Measurements from ENCODE around the gene STK39.

STK39 gene

DNA sequence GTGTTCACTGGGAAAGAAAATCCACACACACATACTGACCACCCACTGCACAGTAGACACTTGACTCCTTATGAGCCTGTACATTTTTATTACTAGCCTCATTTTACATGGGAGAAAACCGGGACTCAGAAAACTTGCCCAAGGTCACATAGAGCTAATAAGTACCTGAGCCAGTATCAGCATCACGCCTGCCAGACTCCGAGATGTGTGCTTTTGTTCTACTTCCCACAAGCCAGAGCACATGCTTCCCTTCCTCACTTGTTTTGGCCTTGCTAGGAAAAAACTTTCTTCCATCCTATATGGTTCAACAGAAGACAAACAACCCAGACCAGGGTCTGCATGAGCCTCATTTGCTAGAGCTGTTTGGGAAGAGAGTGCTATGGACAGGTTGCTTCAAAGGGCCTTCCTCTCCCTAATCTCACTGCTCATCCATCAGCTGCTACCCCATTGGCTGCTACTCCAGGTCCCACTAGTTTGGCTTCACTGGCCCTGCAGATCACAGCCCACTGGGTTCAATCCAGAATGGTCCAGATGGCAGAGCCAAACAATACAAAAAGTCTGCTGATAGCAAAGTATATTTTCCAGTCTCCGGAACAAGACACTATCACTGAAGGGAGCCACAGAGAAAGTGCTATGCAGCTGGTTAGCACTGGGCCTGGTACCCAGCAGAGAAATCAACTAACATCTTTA is 63.9 kb downstream of the STK39 start:
- no peaks in the 10 kb centered on the region for H3K9me3 ChIP-seq (ENCODE audit: control extremely low read depth in 1 of 5, control insufficient read depth in 4 of 5, insufficient read depth in 2 of 5, low read depth in 1 of 5, low read length in 4 of 5)
- peaks cover 0 to 10% (median 5%) of the 10 kb centered on the region in 4 experiments for H3K36me3 ChIP-seq (ENCODE audit: control insufficient read depth in 4 of 4, insufficient read depth in 4 of 4, low read length in 3 of 4)
- no peak overlapping the region for H3K27ac ChIP-seq (ENCODE audit: insufficient read depth in 1 of 2, low read depth in 1 of 2, low read length in 2 of 2, poor library complexity in 1 of 2, severe bottlenecking in 2 of 2)
- peaks cover 8 to 15% (median 13%) of the 10 kb centered on the region in 4 experiments for H3K4me1 ChIP-seq (ENCODE audit: control extremely low read depth in 1 of 4, control insufficient read depth in 4 of 4, insufficient read depth in 4 of 4, low read length in 3 of 4)
- no peak overlapping the region for H3K4me3 ChIP-seq (ENCODE audit: control insufficient read depth in 1 of 7, extremely low read depth in 1 of 7, insufficient read depth in 4 of 7, low read depth in 2 of 7, low read length in 6 of 7)
- 87% methylated on average over 3 of the region's 4 CpGs for WGBS (ENCODE audit: insufficient coverage)
- no peak for DNase-seq
- ChIA-PET CTCF (interaction anchor here (0.8 to 1.1 kb wide), 2 partner anchors 8 to 9 kb away, joined by 3 read pairs; no protein-coding TSS in a partner anchor), POLR2A (interaction anchor here (0.5 kb wide), 1 partner anchor 187 kb away, joined by 3 read pairs; no protein-coding TSS in a partner anchor)
- H3K27me3 ChIP-seq (replicated peaks in 2 of 5; ENCODE audit: control insufficient read depth in 4 of 5, insufficient read depth in 5 of 5, low read length in 4 of 5): no peaks in the 10 kb centered on the region

DNA sequence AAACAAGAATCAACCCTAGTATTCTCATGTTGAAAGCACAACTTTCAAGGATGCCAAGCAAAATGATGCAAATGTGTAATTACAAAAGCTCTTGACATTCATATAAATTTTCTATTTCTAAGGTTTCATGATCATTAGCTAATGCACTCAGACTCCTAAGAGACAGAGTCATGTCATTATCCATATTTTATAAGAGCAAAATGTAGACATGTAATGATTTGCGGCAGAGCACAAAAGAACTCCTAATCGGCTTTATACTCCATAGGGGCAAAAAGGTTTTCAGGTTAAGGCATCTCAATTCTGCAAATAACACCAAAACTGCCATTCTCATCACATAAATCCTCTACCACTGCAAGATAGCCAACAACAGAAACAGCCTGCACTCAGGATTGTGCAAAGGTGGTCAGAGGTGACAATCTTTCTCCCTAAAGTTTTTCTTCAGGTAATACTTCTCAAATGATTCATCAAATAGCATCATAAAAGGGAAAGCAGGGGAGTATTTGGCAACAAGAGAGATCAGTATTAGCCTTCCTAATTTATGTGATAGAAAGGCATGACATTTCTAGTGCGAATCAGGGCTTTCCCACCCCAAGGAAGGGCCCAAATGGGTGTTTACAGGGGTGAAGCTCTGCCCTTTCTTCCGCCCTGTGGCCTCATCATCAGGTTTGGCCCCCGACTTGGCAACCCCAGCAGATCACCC is 64.7 kb downstream of the STK39 start:
- POLR2A ChIA-PET: no interaction called here
- Histone ChIP-seq H3K4me1 (ENCODE audit: control extremely low read depth in 1 of 4, control insufficient read depth in 4 of 4, insufficient read depth in 4 of 4, low read length in 3 of 4) (peaks cover 8 to 15% (median 13%) of the 10 kb centered on the region in 4 experiments), H3K27me3 (replicated peaks in 2 of 5; ENCODE audit: control insufficient read depth in 4 of 5, insufficient read depth in 5 of 5, low read length in 4 of 5) (no peaks in the 10 kb centered on the region), H3K4me3 (ENCODE audit: control insufficient read depth in 1 of 7, extremely low read depth in 1 of 7, insufficient read depth in 4 of 7, low read depth in 2 of 7, low read length in 6 of 7) (no peak overlapping the region), H3K36me3 (ENCODE audit: control insufficient read depth in 4 of 4, insufficient read depth in 4 of 4, low read length in 3 of 4) (peaks cover 0 to 10% (median 4%) of the 10 kb centered on the region in 4 experiments), H3K27ac (ENCODE audit: insufficient read depth in 1 of 2, low read depth in 1 of 2, low read length in 2 of 2, poor library complexity in 1 of 2, severe bottlenecking in 2 of 2) (no peak overlapping the region), H3K9me3 (ENCODE audit: control extremely low read depth in 1 of 5, control insufficient read depth in 4 of 5, insufficient read depth in 2 of 5, low read depth in 1 of 5, low read length in 4 of 5) (no peaks in the 10 kb centered on the region)
- CTCF ChIA-PET: interaction anchor here (1.3 kb wide), 1 partner anchor 21 kb away, joined by 4 read pairs; no protein-coding TSS in a partner anchor
- WGBS (ENCODE audit: insufficient coverage): 96% methylated on average over 4 of the region's 5 CpGs
- DNase-seq: no peak

DNA sequence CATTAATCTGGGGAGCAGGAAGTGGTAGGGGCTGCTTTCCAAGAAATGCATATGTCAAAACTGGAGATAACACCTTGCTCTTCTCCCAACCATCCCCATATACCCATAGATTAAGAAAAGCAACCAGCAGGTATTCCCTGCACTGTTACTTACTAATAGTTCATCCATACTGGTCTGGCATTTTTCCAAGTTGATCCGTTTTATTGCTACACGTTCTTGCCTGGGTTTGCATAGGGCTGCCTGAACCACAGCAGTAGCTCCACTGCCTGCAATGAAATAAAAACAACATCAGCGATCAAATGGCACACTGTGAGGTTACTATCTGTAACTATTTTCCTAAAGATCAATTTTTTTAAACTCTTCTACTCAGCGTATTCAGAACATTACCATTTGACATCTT is 65.6 kb downstream of the STK39 start:
- DNase-seq: no peak

DNA sequence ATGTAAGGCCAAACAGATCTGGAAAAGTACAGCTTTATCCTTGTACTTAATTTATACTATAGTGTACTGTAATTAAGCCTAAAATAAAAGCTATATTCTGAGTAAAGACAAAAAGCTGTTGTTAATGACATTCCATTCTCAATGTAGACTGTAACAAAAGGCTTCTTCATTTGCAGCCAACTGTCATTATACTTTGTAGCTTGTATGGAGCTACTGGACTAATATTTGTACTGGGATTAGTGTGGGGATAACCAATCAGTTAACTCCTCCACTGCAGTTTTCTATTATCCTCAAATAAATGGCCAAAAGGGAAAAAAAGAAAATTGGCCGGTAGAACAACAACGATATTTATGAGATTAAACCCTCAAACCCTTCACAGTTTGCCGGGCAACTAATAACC is 66.5 kb downstream of the STK39 start:
- WGBS (ENCODE audit: insufficient coverage): 100% methylated on average over 1 of the region's 3 CpGs
- CTCF ChIA-PET: interaction anchor here (1.2 kb wide), 1 partner anchor 62 kb away, joined by 4 read pairs; no protein-coding TSS in a partner anchor
- H3K4me3 ChIP-seq (ENCODE audit: control insufficient read depth in 1 of 7, extremely low read depth in 1 of 7, insufficient read depth in 4 of 7, low read depth in 2 of 7, low read length in 6 of 7): no peak overlapping the region
- no peak overlapping the region for H3K27ac ChIP-seq (ENCODE audit: insufficient read depth in 1 of 2, low read depth in 1 of 2, low read length in 2 of 2, poor library complexity in 1 of 2, severe bottlenecking in 2 of 2)
- no peak for DNase-seq
- POLR2A ChIA-PET: no interaction called here
- peaks cover 8 to 16% (median 12%) of the 10 kb centered on the region in 4 experiments for H3K4me1 ChIP-seq (ENCODE audit: control extremely low read depth in 1 of 4, control insufficient read depth in 4 of 4, insufficient read depth in 4 of 4, low read length in 3 of 4)
- H3K9me3 ChIP-seq (ENCODE audit: control extremely low read depth in 1 of 5, control insufficient read depth in 4 of 5, insufficient read depth in 2 of 5, low read depth in 1 of 5, low read length in 4 of 5): no peaks in the 10 kb centered on the region
- peaks cover 0 to 10% (median 4%) of the 10 kb centered on the region in 4 experiments for H3K36me3 ChIP-seq (ENCODE audit: control insufficient read depth in 4 of 4, insufficient read depth in 4 of 4, low read length in 3 of 4)
- no peaks in the 10 kb centered on the region for H3K27me3 ChIP-seq (replicated peaks in 2 of 5; ENCODE audit: control insufficient read depth in 4 of 5, insufficient read depth in 5 of 5, low read length in 4 of 5)

More for the DNA sequence above, 65.6 kb downstream of the STK39 start:
- H3K4me3 ChIP-seq (ENCODE audit: control insufficient read depth in 1 of 7, extremely low read depth in 1 of 7, insufficient read depth in 4 of 7, low read depth in 2 of 7, low read length in 6 of 7): no peak overlapping the region
- CTCF ChIA-PET: interaction anchor here (1.2 to 1.3 kb wide), 2 partner anchors 21 to 63 kb away, joined by 4 read pairs; no protein-coding TSS in a partner anchor
- 97% methylated on average over 3 of the region's 4 CpGs for WGBS (ENCODE audit: insufficient coverage)
- H3K27me3 ChIP-seq (replicated peaks in 2 of 5; ENCODE audit: control insufficient read depth in 4 of 5, insufficient read depth in 5 of 5, low read length in 4 of 5): no peaks in the 10 kb centered on the region
- no peak overlapping the region for H3K27ac ChIP-seq (ENCODE audit: insufficient read depth in 1 of 2, low read depth in 1 of 2, low read length in 2 of 2, poor library complexity in 1 of 2, severe bottlenecking in 2 of 2)
- POLR2A ChIA-PET: no interaction called here
- H3K4me1 ChIP-seq (ENCODE audit: control extremely low read depth in 1 of 4, control insufficient read depth in 4 of 4, insufficient read depth in 4 of 4, low read length in 3 of 4): peaks cover 8 to 15% (median 13%) of the 10 kb centered on the region in 4 experiments
- H3K9me3 ChIP-seq (ENCODE audit: control extremely low read depth in 1 of 5, control insufficient read depth in 4 of 5, insufficient read depth in 2 of 5, low read depth in 1 of 5, low read length in 4 of 5): no peaks in the 10 kb centered on the region
- peaks cover 0 to 10% (median 4%) of the 10 kb centered on the region in 4 experiments for H3K36me3 ChIP-seq (ENCODE audit: control insufficient read depth in 4 of 4, insufficient read depth in 4 of 4, low read length in 3 of 4)

DNA sequence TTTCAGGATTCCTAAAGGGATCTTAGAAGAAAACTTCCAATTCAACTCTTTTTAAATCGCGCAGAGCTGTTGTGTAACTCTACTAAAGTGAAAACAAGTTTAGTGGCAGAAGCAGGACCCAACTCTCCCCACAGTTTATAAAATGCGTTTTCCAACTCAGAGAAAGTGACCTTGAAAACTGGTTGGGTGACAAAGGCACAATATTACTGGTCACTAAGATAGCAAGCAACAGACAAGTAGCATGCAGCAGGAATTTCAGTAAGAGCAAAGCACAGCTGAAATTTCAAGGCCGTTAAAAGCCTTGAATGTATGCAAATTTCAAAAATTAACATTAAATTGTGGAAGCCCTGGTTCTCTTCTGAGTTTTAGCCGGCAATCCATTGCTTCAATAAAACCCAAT is 66.9 kb downstream of the STK39 start:
- CTCF ChIA-PET: no interaction called here
- no peak for DNase-seq
- H3K4me1 ChIP-seq (ENCODE audit: control extremely low read depth in 1 of 4, control insufficient read depth in 4 of 4, insufficient read depth in 4 of 4, low read length in 3 of 4): peaks cover 5 to 13% (median 10%) of the 10 kb centered on the region in 4 experiments

DNA sequence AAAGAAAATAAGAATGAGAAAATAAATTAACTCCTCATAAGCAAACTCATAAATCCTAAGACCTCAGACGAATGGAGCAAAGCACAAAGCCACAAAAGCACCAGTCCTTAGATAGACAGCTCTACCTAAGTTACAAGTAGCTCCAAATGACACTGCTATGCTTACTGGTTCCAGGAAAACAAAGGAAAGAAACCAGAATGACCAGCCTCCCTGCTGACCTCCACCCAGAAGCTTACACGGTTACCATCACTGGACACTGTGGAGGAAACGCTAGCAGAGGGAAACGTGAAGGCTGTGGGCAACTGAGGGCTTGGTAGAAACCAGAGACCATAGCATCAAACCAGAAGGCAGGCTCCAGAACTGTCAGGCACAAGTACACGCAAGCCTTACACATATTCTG is 67.8 kb downstream of the STK39 start:
- Histone ChIP-seq H3K4me1 (ENCODE audit: control extremely low read depth in 1 of 4, control insufficient read depth in 4 of 4, insufficient read depth in 4 of 4, low read length in 3 of 4) (peaks cover 3 to 7% (median 6%) of the 10 kb centered on the region in 4 experiments), H3K9me3 (ENCODE audit: control extremely low read depth in 1 of 5, control insufficient read depth in 4 of 5, insufficient read depth in 2 of 5, low read depth in 1 of 5, low read length in 4 of 5) (no peaks in the 10 kb centered on the region), H3K27me3 (replicated peaks in 2 of 5; ENCODE audit: control insufficient read depth in 4 of 5, insufficient read depth in 5 of 5, low read length in 4 of 5) (no peaks in the 10 kb centered on the region), H3K27ac (ENCODE audit: insufficient read depth in 1 of 2, low read depth in 1 of 2, low read length in 2 of 2, poor library complexity in 1 of 2, severe bottlenecking in 2 of 2) (no peak overlapping the region), H3K36me3 (ENCODE audit: control insufficient read depth in 4 of 4, insufficient read depth in 4 of 4, low read length in 3 of 4) (peaks cover 0 to 10% (median 4%) of the 10 kb centered on the region in 4 experiments), H3K4me3 (ENCODE audit: control insufficient read depth in 1 of 7, extremely low read depth in 1 of 7, insufficient read depth in 4 of 7, low read depth in 2 of 7, low read length in 6 of 7) (no peak overlapping the region)
- ChIA-PET POLR2A (no interaction called here), CTCF (no interaction called here)
- WGBS (ENCODE audit: insufficient coverage): 83% methylated on average over 4 of the region's 5 CpGs
- no peak for DNase-seq

More for the DNA sequence above, 66.9 kb downstream of the STK39 start:
- H3K4me3 ChIP-seq (ENCODE audit: control insufficient read depth in 1 of 7, extremely low read depth in 1 of 7, insufficient read depth in 4 of 7, low read depth in 2 of 7, low read length in 6 of 7): no peak overlapping the region
- no peaks in the 10 kb centered on the region for H3K27me3 ChIP-seq (replicated peaks in 2 of 5; ENCODE audit: control insufficient read depth in 4 of 5, insufficient read depth in 5 of 5, low read length in 4 of 5)
- peaks cover 0 to 10% (median 4%) of the 10 kb centered on the region in 4 experiments for H3K36me3 ChIP-seq (ENCODE audit: control insufficient read depth in 4 of 4, insufficient read depth in 4 of 4, low read length in 3 of 4)
- POLR2A ChIA-PET: interaction anchor here (0.6 kb wide), 1 partner anchor 596 kb away, joined by 3 read pairs; no protein-coding TSS in a partner anchor
- no peaks in the 10 kb centered on the region for H3K9me3 ChIP-seq (ENCODE audit: control extremely low read depth in 1 of 5, control insufficient read depth in 4 of 5, insufficient read depth in 2 of 5, low read depth in 1 of 5, low read length in 4 of 5)
- no peak overlapping the region for H3K27ac ChIP-seq (ENCODE audit: insufficient read depth in 1 of 2, low read depth in 1 of 2, low read length in 2 of 2, poor library complexity in 1 of 2, severe bottlenecking in 2 of 2)
- WGBS (ENCODE audit: insufficient coverage): 86% methylated on average over 2 of the region's 5 CpGs

All from common myeloid progenitor, CD34-positive (primary cell).